Rectal smooth muscle tissue (tissue), 1 donor: ENCODE results near the gene CST4.
A peak's percentile ranks its signal among the peaks of the same experiment; 100 is the strongest.
"Not testable (repeated sequence)": the region's sequence is repeated elsewhere in the genome, so short reads cannot be mapped to it uniquely, and the experiment has no call there.

Experiments used
- H3K27ac ChIP-seq: one replicate; pipeline ENCODE4 v1.7.0; 2013; ENCODE audit warnings: low read depth, low read length, inconsistent platforms
- H3K27me3 ChIP-seq: one replicate; pipeline ENCODE4 v1.7.0; 2013; ENCODE audit warnings: low read length; ENCODE audit not compliant: control insufficient read depth, insufficient read depth
- H3K36me3 ChIP-seq: one replicate; pipeline ENCODE4 v1.7.0; 2013; ENCODE audit warnings: low read length; ENCODE audit not compliant: control insufficient read depth, insufficient read depth
- H3K4me1 ChIP-seq: one replicate; pipeline ENCODE4 v1.7.0; 2013; ENCODE audit warnings: low read length; ENCODE audit not compliant: control insufficient read depth, insufficient read depth
- H3K4me3 ChIP-seq: one replicate; pipeline ENCODE4 v1.7.0; 2013; ENCODE audit warnings: low read length
- H3K9ac ChIP-seq: one replicate; pipeline ENCODE4 v1.7.0; 2013; ENCODE audit warnings: low read length

Gene CST4

DNA sequence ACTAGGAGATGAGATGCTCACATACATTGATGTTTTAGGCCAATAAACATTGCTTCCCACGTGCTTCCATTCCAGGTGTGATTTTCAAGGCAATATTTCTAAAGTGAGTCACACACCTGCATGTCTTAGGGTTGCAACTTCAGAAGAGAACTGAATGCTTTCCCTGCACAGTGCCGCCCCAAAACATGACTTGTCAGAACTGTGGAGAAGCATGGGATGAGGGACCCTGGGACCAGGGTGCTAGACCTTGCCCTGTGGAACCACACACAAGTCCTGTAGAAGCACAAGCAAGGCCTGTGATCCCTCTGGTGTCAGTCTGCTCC, 53.1 kb downstream of the CST4 start:
- H3K27ac ChIP-seq, H3K9ac ChIP-seq, H3K27me3 ChIP-seq, H3K4me1 ChIP-seq, H3K36me3 ChIP-seq: not testable (repeated sequence)
- H3K4me3 ChIP-seq = peak overlapping the region; percentile 83
